ENCODE results near the gene MTAP. TPM values are rescaled to one million over a fixed set of nuclear protein-coding genes. Genes with fewer than 3 reads are reported as not detected.
A peak's percentile ranks its signal among the peaks of the same experiment; 100 is the strongest.

MTAP gene
- total RNA-seq (2022) (not detected in 2 replicates), Bru-seq, nascent RNA (percentile 10 among the genes with signal in this experiment), BruChase-seq, experiment 1, labeled RNA remaining after a 6-hour chase (not detected), BruChase-seq, experiment 2, labeled RNA remaining after a 2-hour chase (percentile 6 among the genes with signal in this experiment)
- long read RNA-seq = 0 reads

DNA sequence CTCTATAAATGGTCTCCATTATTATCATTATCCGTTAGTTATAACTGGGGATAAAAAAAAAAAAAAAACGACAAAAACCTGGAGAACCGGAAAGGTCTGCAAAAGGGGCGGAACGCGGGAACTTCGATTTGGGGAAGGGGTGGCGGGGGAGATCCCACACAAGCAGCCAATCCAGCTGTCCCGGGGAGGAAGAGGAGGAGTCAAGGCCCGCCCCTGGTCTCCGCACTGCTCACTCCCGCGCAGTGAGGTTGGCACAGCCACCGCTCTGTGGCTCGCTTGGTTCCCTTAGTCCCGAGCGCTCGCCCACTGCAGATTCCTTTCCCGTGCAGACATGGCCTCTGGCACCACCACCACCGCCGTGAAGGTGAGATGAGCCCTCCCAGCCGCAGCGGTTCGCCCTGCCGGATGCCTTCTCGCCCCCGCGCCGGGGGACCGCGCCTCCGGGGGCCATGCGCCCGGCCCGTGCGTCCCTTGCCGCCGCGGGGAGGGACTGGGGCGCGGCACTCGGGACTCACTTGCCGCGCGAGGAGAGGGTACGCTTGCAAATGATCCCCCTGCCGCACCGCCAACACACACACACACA, at the start of gene MTAP:
Gene MTAP, plus strand, starts transcription at position 219 of the 583 bp plus-strand sequence. Its CDS starts 113 bp downstream, at position 332.
- no peaks in the 10 kb centered on the region for H3K27me3 Mint-ChIP-seq (ENCODE audit: insufficient read depth, unreplicated experiment)
- no TSS peak for BruUV-seq (replicated peaks)
- POLR2A ChIA-PET = no interaction called here
- no peaks in the 10 kb centered on the region for H3K9me3 Mint-ChIP-seq (ENCODE audit: unreplicated experiment)
- CTCF ChIA-PET = no interaction called here
- intact Hi-C loops (cut with micrococcal nuclease) = no loop called here
- no peak within 1 kb of the TSS for H3K27ac Mint-ChIP-seq (ENCODE audit: low read depth, unreplicated experiment)
- no peaks in the 10 kb centered on the region for H3K36me3 Mint-ChIP-seq (ENCODE audit: insufficient read depth, unreplicated experiment)
- DNase-seq (ENCODE audit: unreplicated experiment) = no peak
- H3K4me1 Mint-ChIP-seq (ENCODE audit: insufficient read depth, unreplicated experiment) = no peaks in the 10 kb centered on the region
- H3K4me3 Mint-ChIP-seq (ENCODE audit: unreplicated experiment) = no peak within 1 kb of the TSS
- TF ChIP-seq, protein P1, sequence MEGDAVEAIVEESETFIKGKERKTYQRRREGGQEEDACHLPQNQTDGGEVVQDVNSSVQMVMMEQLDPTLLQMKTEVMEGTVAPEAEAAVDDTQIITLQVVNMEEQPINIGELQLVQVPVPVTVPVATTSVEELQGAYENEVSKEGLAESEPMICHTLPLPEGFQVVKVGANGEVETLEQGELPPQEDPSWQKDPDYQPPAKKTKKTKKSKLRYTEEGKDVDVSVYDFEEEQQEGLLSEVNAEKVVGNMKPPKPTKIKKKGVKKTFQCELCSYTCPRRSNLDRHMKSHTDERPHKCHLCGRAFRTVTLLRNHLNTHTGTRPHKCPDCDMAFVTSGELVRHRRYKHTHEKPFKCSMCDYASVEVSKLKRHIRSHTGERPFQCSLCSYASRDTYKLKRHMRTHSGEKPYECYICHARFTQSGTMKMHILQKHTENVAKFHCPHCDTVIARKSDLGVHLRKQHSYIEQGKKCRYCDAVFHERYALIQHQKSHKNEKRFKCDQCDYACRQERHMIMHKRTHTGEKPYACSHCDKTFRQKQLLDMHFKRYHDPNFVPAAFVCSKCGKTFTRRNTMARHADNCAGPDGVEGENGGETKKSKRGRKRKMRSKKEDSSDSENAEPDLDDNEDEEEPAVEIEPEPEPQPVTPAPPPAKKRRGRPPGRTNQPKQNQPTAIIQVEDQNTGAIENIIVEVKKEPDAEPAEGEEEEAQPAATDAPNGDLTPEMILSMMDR (IDR thresholded peaks at IDR 0.05; ENCODE audit: unreplicated experiment) = no peak

DNA sequence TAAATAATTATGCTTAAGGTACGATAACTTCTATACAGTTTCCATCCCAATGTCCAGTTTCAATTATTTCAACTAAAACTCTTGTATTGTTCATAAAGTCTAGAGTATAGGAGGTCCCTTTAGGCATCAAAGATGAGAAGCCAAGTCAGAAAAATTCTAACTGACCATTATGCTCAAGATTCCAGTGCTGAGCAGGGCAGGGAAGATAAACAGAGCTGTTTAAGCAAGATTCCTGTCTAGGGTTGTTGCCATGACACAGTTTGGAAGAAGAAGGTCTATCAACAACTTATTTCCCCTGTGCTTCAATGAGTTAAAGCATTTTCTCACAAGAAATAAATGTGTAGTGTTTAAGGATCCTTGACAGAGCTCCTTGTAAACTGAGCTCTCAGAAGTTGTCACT, 48.9 kb upstream of the MTAP start:
- POLR2A ChIA-PET = no interaction called here

DNA sequence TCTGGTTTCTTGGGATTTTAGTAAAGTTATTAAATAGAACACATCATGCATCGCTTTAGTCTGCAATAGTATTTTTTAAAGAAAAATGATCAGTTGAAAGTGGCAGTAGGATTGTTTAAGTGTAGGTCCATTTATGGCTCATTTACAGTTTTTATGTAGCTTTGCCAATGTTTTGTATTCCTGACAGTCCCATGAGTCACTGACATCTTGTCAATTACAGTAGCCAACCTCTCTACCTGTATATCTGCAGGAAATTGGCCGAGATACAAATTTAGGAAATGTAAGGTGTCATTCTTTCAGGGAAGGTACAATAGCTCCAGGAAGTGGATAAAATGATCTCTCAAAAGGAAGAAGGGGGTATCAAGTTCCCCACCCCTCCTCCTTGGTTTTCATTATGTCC, 47.7 kb upstream of the MTAP start:
- CTCF ChIA-PET = no interaction called here
- no TSS peak for BruUV-seq (replicated peaks)
- TF ChIP-seq, protein P1 (IDR thresholded peaks at IDR 0.05; ENCODE audit: unreplicated experiment) = no peak
- Mint-ChIP-seq H3K4me3 (ENCODE audit: unreplicated experiment) (no peak overlapping the region), H3K36me3 (ENCODE audit: insufficient read depth, unreplicated experiment) (no peaks in the 10 kb centered on the region), H3K9me3 (ENCODE audit: unreplicated experiment) (no peaks in the 10 kb centered on the region), H3K27ac (ENCODE audit: low read depth, unreplicated experiment) (no peak overlapping the region), H3K27me3 (ENCODE audit: insufficient read depth, unreplicated experiment) (no peaks in the 10 kb centered on the region), H3K4me1 (ENCODE audit: insufficient read depth, unreplicated experiment) (no peaks in the 10 kb centered on the region)
- POLR2A ChIA-PET = no interaction called here
- DNase-seq (ENCODE audit: unreplicated experiment) = no peak
- intact Hi-C loops (cut with micrococcal nuclease) = no loop called here

More for the DNA sequence above, 48.9 kb upstream of the MTAP start:
- CTCF ChIA-PET = no interaction called here
- no peaks in the 10 kb centered on the region for H3K4me1 Mint-ChIP-seq (ENCODE audit: insufficient read depth, unreplicated experiment)
- H3K36me3 Mint-ChIP-seq (ENCODE audit: insufficient read depth, unreplicated experiment) = no peaks in the 10 kb centered on the region
- H3K9me3 Mint-ChIP-seq (ENCODE audit: unreplicated experiment) = no peaks in the 10 kb centered on the region
- TF ChIP-seq, protein P1 (IDR thresholded peaks at IDR 0.05; ENCODE audit: unreplicated experiment) = no peak
- BruUV-seq (replicated peaks) = no TSS peak
- no peak overlapping the region for H3K27ac Mint-ChIP-seq (ENCODE audit: low read depth, unreplicated experiment)
- intact Hi-C loops (cut with micrococcal nuclease) = no loop called here
- no peak for DNase-seq (ENCODE audit: unreplicated experiment)
- H3K27me3 Mint-ChIP-seq (ENCODE audit: insufficient read depth, unreplicated experiment) = no peaks in the 10 kb centered on the region
- no peak overlapping the region for H3K4me3 Mint-ChIP-seq (ENCODE audit: unreplicated experiment)

DNA sequence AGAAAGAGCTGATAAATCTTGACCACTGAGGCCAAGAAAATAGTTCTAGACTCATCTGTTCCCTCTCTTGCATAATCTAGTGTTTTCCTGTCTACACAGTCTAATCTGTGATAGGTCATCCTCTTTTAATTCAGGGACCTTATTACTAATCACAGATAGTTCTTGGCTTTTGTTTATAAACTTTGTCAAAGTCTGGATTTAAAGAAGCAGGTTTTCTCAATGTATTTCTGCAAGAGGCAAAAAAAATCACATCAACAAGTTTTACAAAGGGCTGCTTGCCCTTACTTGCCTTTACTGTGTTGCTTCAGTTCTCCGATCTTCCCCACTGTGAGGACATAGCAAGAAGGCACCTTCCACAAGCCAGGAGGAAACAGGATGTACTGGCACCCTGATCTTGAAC, 43.9 kb upstream of the MTAP start:
- DNase-seq (ENCODE audit: unreplicated experiment) = no peak
- Mint-ChIP-seq H3K9me3 (ENCODE audit: unreplicated experiment) (no peaks in the 10 kb centered on the region), H3K27me3 (ENCODE audit: insufficient read depth, unreplicated experiment) (no peaks in the 10 kb centered on the region), H3K4me3 (ENCODE audit: unreplicated experiment) (no peak overlapping the region), H3K4me1 (ENCODE audit: insufficient read depth, unreplicated experiment) (no peaks in the 10 kb centered on the region), H3K27ac (ENCODE audit: low read depth, unreplicated experiment) (no peak overlapping the region), H3K36me3 (ENCODE audit: insufficient read depth, unreplicated experiment) (no peaks in the 10 kb centered on the region)
- CTCF ChIA-PET = no interaction called here
- TF ChIP-seq, protein P1 (IDR thresholded peaks at IDR 0.05; ENCODE audit: unreplicated experiment) = no peak
- no TSS peak for BruUV-seq (replicated peaks)
- intact Hi-C loops (cut with micrococcal nuclease) = no loop called here
- POLR2A ChIA-PET = no interaction called here

Data from MCF 10A (cell line).